Choroid plexus epithelial cell (primary cell): ENCODE results near the gene AP1AR.

Source experiments
- DNase-seq: peaks from one replicate; pipeline ENCODE4 v3.0.0-alpha.2; 2010; ENCODE audit warnings: low read depth
- H3K4me3 ChIP-seq: 2 replicates; pipeline ENCODE4 v1.5.1; 2011; ENCODE audit warnings: low read depth, mild to moderate bottlenecking, control low read depth, low read length, moderate library complexity
- TF ChIP-seq, protein P1 (sequence below): conservative IDR thresholded peaks from 2 replicates; pipeline ENCODE4 v1.5.1; 2011; ENCODE audit warnings: low read depth, mild to moderate bottlenecking, control low read depth, inconsistent platforms, low read length, moderate library complexity

Gene AP1AR

DNA sequence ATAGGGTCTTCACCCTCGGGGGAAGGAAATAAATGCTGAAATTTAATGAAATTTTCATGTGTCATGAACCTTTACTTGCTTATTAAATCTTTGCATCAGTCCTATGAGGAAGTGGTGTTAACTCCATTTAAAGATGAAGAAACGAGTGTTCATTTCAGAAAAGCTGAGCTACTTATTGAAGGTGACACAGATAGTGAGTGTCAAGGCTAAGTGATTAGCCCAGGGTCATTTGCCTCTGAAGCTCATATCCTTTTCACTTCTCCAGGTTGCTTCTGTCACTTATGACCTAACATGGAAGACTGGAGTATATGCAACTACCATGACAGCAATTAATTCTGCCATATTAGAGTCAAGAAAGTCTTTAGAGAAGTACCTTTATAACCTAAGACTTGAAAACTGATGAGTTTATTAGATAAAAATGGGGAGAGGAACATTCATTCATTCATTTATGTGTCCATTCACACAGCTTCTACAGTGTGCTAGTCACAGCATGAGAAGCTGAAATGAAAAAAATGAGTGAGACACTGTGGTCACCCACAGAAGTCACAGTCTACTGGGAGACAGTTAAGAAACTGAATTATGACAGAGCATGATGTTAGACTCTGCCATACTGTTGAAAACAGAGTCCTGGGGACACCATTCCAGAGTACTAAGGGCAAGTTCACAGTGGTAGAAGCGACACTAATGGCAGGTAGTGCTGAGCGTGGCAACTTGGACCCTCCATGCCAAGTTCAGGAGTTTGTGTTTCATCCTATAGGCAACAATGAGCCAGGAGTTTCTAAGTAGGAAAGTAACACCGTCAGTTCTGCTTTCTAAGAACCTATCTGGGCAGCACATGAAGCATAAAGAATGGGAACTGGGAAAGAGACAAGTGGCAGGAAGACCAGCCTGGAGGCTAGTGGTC is 86.9 kb downstream of the AP1AR start:
- no peak overlapping the region for H3K4me3 ChIP-seq
- TF ChIP-seq, protein P1, sequence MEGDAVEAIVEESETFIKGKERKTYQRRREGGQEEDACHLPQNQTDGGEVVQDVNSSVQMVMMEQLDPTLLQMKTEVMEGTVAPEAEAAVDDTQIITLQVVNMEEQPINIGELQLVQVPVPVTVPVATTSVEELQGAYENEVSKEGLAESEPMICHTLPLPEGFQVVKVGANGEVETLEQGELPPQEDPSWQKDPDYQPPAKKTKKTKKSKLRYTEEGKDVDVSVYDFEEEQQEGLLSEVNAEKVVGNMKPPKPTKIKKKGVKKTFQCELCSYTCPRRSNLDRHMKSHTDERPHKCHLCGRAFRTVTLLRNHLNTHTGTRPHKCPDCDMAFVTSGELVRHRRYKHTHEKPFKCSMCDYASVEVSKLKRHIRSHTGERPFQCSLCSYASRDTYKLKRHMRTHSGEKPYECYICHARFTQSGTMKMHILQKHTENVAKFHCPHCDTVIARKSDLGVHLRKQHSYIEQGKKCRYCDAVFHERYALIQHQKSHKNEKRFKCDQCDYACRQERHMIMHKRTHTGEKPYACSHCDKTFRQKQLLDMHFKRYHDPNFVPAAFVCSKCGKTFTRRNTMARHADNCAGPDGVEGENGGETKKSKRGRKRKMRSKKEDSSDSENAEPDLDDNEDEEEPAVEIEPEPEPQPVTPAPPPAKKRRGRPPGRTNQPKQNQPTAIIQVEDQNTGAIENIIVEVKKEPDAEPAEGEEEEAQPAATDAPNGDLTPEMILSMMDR: no peak
- DNase-seq: no peak
